ENCODE results near the gene CACNA1B.
"Not testable (repeated sequence)": the region's sequence is repeated elsewhere in the genome, so short reads cannot be mapped to it uniquely, and the experiment has no call there.

CACNA1B gene

DNA sequence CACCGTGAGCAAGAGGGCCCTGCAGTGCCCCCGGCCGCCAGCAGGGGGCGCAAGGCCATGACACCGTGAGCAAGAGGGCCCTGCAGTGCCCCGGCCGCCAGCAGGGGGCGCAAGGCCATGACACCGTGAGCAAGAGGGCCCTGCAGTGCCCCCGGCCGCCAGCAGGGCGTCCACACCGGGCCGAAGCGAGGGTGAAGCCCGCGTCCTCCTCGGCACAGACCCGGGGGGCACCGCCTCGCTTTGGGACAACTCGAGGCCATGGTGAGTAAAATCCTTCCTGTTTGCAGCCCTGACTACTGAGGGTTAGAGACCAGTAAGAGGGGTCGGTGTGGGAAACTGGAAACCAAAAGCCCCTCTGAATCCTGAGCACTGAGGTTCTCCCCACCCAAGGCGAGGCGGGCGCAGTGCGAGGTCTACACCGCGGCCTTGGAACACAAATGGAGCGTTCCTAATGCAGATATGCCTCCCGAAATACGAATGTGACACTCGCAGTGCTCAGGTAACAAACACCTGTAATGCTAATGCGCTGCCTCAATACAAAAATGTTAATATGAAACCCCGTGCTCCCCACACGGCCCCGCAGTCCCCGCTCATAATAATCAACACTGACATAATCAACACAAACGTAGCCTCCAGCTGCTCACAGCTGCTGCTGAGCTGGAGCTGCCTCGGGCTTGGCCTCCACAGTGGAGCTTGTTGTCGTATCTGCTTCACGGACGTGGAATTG, 249.4 kb downstream of the CACNA1B start:
- H3K9me3 ChIP-seq (ENCODE audit: low read length); H3K4me1 ChIP-seq (ENCODE audit: insufficient read depth, low read length); H3K9ac ChIP-seq (ENCODE audit: low read length); H3K27me3 ChIP-seq (ENCODE audit: control insufficient read depth in 1 of 2, insufficient read depth in 2 of 2, low read length in 2 of 2); H3K4me3 ChIP-seq (ENCODE audit: low read depth in 1 of 2, low read length in 2 of 2); H3K36me3 ChIP-seq (ENCODE audit: insufficient read depth, low read length); H3K27ac ChIP-seq (ENCODE audit: low read depth, low read length): not testable (repeated sequence)

GRCh38 chr9:138128027-138128426, 250.4 kb downstream of the CACNA1B start:
- not testable (repeated sequence) for H3K27ac ChIP-seq (ENCODE audit: low read depth, low read length); H3K4me1 ChIP-seq (ENCODE audit: insufficient read depth, low read length); H3K27me3 ChIP-seq (ENCODE audit: control insufficient read depth in 1 of 2, insufficient read depth in 2 of 2, low read length in 2 of 2); H3K36me3 ChIP-seq (ENCODE audit: insufficient read depth, low read length); H3K4me3 ChIP-seq (ENCODE audit: low read depth in 1 of 2, low read length in 2 of 2); H3K9ac ChIP-seq (ENCODE audit: low read length); H3K9me3 ChIP-seq (ENCODE audit: low read length)

GRCh38 chr9:138129318-138129717, 251.7 kb downstream of the CACNA1B start:
- not testable (repeated sequence) for H3K4me3 ChIP-seq (ENCODE audit: low read depth in 1 of 2, low read length in 2 of 2); H3K27me3 ChIP-seq (ENCODE audit: control insufficient read depth in 1 of 2, insufficient read depth in 2 of 2, low read length in 2 of 2); H3K9me3 ChIP-seq (ENCODE audit: low read length); H3K9ac ChIP-seq (ENCODE audit: low read length); H3K27ac ChIP-seq (ENCODE audit: low read depth, low read length); H3K36me3 ChIP-seq (ENCODE audit: insufficient read depth, low read length); H3K4me1 ChIP-seq (ENCODE audit: insufficient read depth, low read length)

DNA sequence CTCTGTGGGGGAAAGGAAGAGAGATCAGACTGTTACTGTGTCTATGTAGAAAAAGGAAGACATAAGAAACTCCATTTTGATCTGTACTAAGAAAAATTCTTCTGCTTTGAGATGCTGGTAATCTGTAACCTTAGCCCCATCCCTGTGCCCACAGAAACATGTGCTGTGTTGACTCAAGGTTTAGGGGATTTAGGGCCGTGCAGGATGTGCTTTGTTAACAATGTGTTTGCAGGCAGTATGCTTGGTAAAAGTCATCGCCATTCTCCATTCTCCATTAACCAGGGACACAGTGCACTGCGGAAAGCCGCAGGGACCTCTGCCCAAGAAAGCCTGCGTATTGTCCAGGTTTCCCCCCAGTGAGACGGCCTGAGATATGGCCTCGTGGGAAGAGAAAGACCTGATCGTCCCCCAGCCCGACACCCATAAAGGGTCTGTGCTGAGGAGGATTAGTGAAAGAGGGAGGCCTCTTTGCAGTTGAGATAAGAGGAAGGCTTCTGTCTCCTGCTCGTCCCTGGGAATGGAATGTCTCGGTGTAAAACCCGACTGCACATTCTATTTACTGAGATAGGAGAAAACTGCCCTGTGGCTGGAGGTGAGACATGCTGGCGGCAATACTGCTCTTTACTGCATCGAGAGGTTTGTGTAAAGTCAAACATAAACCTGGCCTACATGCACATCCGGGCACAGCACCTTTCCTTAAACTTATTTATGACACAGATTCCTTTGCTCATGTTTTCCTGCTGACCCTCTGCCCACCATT, 255.5 kb downstream of the CACNA1B start:
- H3K4me3 ChIP-seq (ENCODE audit: low read depth in 1 of 2, low read length in 2 of 2); H3K9ac ChIP-seq (ENCODE audit: low read length); H3K4me1 ChIP-seq (ENCODE audit: insufficient read depth, low read length); H3K9me3 ChIP-seq (ENCODE audit: low read length); H3K36me3 ChIP-seq (ENCODE audit: insufficient read depth, low read length); H3K27ac ChIP-seq (ENCODE audit: low read depth, low read length); H3K27me3 ChIP-seq (ENCODE audit: control insufficient read depth in 1 of 2, insufficient read depth in 2 of 2, low read length in 2 of 2): not testable (repeated sequence)

DNA sequence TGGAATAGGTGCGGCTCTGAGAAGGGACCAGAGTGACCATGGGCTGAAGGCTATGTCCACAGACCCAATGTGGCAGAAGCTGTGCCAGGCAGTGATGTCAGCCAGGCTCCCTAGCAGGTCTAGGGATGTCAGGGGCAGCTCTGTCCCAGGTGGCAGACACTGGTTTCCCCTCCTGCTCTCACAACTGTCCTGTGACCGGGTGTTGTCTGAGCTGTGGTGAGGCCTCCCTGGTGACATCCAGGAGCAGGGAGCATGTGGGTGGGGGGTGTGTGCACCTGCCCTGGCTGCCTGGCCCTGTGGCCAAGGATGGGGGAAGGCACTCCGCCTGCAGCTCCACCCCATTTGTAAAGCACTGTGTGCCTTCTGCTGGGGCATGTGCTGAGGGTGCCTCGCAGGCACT, 257.0 kb downstream of the CACNA1B start:
- not testable (repeated sequence) for H3K27ac ChIP-seq (ENCODE audit: low read depth, low read length); H3K4me3 ChIP-seq (ENCODE audit: low read depth in 1 of 2, low read length in 2 of 2); H3K9me3 ChIP-seq (ENCODE audit: low read length); H3K27me3 ChIP-seq (ENCODE audit: control insufficient read depth in 1 of 2, insufficient read depth in 2 of 2, low read length in 2 of 2); H3K4me1 ChIP-seq (ENCODE audit: insufficient read depth, low read length); H3K36me3 ChIP-seq (ENCODE audit: insufficient read depth, low read length); H3K9ac ChIP-seq (ENCODE audit: low read length)

GRCh38 chr9:138139096-138139495, 261.5 kb downstream of the CACNA1B start:
- H3K36me3 ChIP-seq (ENCODE audit: insufficient read depth, low read length); H3K4me3 ChIP-seq (ENCODE audit: low read depth in 1 of 2, low read length in 2 of 2); H3K4me1 ChIP-seq (ENCODE audit: insufficient read depth, low read length); H3K9me3 ChIP-seq (ENCODE audit: low read length); H3K27me3 ChIP-seq (ENCODE audit: control insufficient read depth in 1 of 2, insufficient read depth in 2 of 2, low read length in 2 of 2); H3K9ac ChIP-seq (ENCODE audit: low read length); H3K27ac ChIP-seq (ENCODE audit: low read depth, low read length): not testable (repeated sequence)

- H3K27ac ChIP-seq (ENCODE audit: low read depth, low read length); H3K27me3 ChIP-seq (ENCODE audit: control insufficient read depth in 1 of 2, insufficient read depth in 2 of 2, low read length in 2 of 2): not testable (repeated sequence)
Observed at GRCh38 chr9:138140980-138141379, 263.4 kb downstream of the CACNA1B start.

DNA sequence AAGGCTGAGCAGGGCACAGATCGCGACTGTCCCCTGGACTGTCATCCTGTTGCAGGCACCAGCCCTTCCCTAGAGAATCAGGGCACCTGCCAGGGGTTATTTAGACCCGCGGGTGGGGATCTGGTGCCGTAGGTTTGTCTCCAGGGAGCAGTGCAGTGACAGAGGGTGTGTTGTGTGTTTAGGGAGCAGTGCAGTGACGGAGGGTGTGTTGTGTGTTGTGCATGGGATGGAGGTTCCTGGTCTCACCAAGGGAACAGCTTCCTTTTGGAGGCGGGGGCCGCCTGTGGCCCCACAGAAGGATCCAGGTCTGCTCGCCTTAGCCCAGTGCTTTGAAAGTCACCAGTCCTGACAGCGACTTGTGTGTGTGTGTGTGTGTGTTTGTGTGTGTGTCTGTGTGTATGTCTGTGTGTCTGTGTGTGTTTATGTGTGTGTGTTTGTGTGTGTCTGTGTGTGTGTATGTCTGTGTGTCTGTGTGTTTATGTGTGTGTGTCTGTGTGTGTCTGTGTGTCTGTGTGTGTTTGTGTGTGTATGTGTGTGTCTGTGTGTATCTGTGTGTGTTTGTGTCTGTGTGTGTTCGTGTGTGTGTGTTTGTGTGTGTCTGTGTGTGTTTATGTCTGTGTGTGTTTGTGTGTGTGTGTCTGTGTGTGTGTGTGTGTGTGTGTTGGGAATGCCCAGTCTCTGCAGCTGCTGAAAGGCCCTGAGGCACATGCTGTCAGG, 265.1 kb downstream of the CACNA1B start:
- not testable (repeated sequence) for H3K4me1 ChIP-seq (ENCODE audit: insufficient read depth, low read length); H3K9ac ChIP-seq (ENCODE audit: low read length); H3K36me3 ChIP-seq (ENCODE audit: insufficient read depth, low read length); H3K27me3 ChIP-seq (ENCODE audit: control insufficient read depth in 1 of 2, insufficient read depth in 2 of 2, low read length in 2 of 2); H3K9me3 ChIP-seq (ENCODE audit: low read length); H3K27ac ChIP-seq (ENCODE audit: low read depth, low read length); H3K4me3 ChIP-seq (ENCODE audit: low read depth in 1 of 2, low read length in 2 of 2)

More at GRCh38 chr9:138140980-138141379, 263.4 kb downstream of the CACNA1B start:
- H3K4me1 ChIP-seq (ENCODE audit: insufficient read depth, low read length); H3K4me3 ChIP-seq (ENCODE audit: low read depth in 1 of 2, low read length in 2 of 2); H3K36me3 ChIP-seq (ENCODE audit: insufficient read depth, low read length); H3K9ac ChIP-seq (ENCODE audit: low read length); H3K9me3 ChIP-seq (ENCODE audit: low read length): not testable (repeated sequence)

GRCh38 chr9:138143491-138143890, 265.9 kb downstream of the CACNA1B start:
- not testable (repeated sequence) for H3K9me3 ChIP-seq (ENCODE audit: low read length); H3K9ac ChIP-seq (ENCODE audit: low read length); H3K36me3 ChIP-seq (ENCODE audit: insufficient read depth, low read length); H3K27me3 ChIP-seq (ENCODE audit: control insufficient read depth in 1 of 2, insufficient read depth in 2 of 2, low read length in 2 of 2); H3K27ac ChIP-seq (ENCODE audit: low read depth, low read length); H3K4me1 ChIP-seq (ENCODE audit: insufficient read depth, low read length); H3K4me3 ChIP-seq (ENCODE audit: low read depth in 1 of 2, low read length in 2 of 2)

GRCh38 chr9:138147556-138147955, 270.0 kb downstream of the CACNA1B start:
- not testable (repeated sequence) for H3K4me1 ChIP-seq (ENCODE audit: insufficient read depth, low read length); H3K4me3 ChIP-seq (ENCODE audit: low read depth in 1 of 2, low read length in 2 of 2); H3K36me3 ChIP-seq (ENCODE audit: insufficient read depth, low read length); H3K27ac ChIP-seq (ENCODE audit: low read depth, low read length); H3K9me3 ChIP-seq (ENCODE audit: low read length); H3K27me3 ChIP-seq (ENCODE audit: control insufficient read depth in 1 of 2, insufficient read depth in 2 of 2, low read length in 2 of 2); H3K9ac ChIP-seq (ENCODE audit: low read length)

DNA sequence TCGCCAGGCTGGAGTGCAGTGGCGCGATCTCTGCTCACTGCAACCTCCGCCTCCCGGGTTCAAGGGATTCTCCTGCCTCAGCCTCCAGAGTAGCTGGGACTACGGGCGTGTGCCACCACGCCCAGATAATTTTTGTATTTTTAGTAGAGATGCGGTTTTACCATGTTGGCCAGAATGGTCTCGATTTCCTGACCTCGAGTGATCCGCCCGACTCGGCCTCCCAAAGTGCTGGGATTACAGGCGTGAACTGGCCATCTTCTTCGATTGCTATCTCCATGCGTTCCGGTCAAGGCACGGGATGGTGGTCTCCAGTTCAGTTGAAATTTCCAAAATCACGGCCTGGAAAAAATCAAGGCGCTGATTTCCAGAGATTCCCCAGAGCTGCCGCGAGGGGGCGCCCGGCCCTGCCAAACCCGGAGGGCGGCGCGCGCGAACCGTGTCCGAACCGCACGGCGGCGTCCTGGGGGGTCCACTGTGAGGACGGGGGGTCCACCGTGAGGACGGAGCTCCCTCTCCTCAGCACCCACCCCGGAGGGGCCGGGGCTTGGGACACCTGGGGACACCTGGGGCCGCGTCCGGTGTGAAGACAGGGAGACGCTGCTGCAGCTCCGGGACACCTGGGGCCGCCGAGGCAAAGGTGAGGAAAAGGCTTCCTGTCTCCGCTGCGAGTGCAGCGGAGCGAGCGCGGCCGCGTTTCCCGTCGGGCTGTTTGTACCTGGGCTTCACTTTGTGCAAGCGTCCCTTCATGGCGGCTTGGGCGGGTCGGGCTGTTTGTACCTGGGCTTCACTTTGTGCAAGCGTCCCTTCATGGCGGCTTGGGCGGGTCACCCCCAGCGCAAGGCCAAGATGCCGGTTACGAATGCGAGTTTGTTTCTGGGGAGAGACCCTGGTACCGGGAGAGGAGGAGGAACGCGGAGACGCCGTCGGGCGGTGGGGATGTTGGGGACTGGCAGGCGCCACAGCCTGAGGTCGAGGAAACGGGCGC, 272.4 kb downstream of the CACNA1B start:
- not testable (repeated sequence) for H3K27me3 ChIP-seq (ENCODE audit: control insufficient read depth in 1 of 2, insufficient read depth in 2 of 2, low read length in 2 of 2)

More for the DNA sequence above, 272.4 kb downstream of the CACNA1B start:
- H3K9me3 ChIP-seq (ENCODE audit: low read length); H3K4me1 ChIP-seq (ENCODE audit: insufficient read depth, low read length); H3K27ac ChIP-seq (ENCODE audit: low read depth, low read length); H3K9ac ChIP-seq (ENCODE audit: low read length); H3K36me3 ChIP-seq (ENCODE audit: insufficient read depth, low read length); H3K4me3 ChIP-seq (ENCODE audit: low read depth in 1 of 2, low read length in 2 of 2): not testable (repeated sequence)
